Peyer's patch (tissue), 4 donors: Measurements from ENCODE around the gene EGLN2.
"Not testable (repeated sequence)": the region's sequence is repeated elsewhere in the genome, so short reads cannot be mapped to it uniquely, and the experiment has no call there.

Source experiments
- POLR2A ChIP-seq, 2 donors: fragments of 450-650 bp; IDR thresholded peaks; one replicate each; pipeline ENCODE4 v1.5.1; 2017; ENCODE audit warnings: antibody characterized with exemption in 2 of 2, mild to moderate bottlenecking in 2 of 2, moderate library complexity in 2 of 2
- TF ChIP-seq, protein P1 (sequence below), 6 experiments: fragments of 450-650 bp in 4 of 6; fragments of 200-600 bp in 2 of 6; sonication (generic) in 1 of 6; IDR thresholded peaks; one replicate each; pipeline ENCODE4 v1.5.1; 2017 to 2019; ENCODE audit warnings: antibody characterized with exemption in 6 of 6, mild to moderate bottlenecking in 3 of 6, moderate library complexity in 1 of 6

DNA sequence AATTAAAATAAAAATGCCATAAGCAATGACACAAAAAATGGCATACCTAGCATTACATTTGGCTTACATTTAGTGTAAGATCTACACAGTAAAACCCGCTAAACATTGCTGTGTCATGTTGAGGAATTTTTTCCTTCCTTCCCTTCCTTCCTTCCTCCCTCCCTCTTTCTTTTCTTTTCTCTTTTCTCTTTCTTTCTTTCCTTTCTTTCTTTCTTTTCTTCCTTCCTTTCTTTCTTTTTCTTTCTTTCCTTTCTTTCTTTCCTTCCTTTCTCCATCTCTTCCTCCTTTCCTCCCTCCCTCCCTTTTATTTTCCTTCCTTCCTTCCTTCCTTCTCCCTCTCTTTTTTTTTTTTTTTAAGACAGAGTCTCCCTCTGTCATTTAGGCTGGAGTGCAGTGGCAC is 39.5 kb downstream of the EGLN2 start:
- TF ChIP-seq, protein P1, sequence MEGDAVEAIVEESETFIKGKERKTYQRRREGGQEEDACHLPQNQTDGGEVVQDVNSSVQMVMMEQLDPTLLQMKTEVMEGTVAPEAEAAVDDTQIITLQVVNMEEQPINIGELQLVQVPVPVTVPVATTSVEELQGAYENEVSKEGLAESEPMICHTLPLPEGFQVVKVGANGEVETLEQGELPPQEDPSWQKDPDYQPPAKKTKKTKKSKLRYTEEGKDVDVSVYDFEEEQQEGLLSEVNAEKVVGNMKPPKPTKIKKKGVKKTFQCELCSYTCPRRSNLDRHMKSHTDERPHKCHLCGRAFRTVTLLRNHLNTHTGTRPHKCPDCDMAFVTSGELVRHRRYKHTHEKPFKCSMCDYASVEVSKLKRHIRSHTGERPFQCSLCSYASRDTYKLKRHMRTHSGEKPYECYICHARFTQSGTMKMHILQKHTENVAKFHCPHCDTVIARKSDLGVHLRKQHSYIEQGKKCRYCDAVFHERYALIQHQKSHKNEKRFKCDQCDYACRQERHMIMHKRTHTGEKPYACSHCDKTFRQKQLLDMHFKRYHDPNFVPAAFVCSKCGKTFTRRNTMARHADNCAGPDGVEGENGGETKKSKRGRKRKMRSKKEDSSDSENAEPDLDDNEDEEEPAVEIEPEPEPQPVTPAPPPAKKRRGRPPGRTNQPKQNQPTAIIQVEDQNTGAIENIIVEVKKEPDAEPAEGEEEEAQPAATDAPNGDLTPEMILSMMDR (IDR thresholded peaks at IDR 0.05), result not testable (repeated sequence)
- TF ChIP-seq POLR2A (IDR thresholded peaks at IDR 0.05), result not testable (repeated sequence)
